NCI-H2081 (cell line): ENCODE measurements around the gene ELN.

Experiments
- DNase-seq, 2 experiments: peaks; one replicate each; lab custom pipeline; 2025; lab: John Stamatoyannopoulos, UW

Gene ELN

GRCh38 chr7:74093671-74094223 lies 65.8 kb downstream of the ELN start:
- no peak for DNase-seq

GRCh38 chr7:74094224-74095101 lies 66.5 kb downstream of the ELN start:
- DNase-seq: no peak

DNA sequence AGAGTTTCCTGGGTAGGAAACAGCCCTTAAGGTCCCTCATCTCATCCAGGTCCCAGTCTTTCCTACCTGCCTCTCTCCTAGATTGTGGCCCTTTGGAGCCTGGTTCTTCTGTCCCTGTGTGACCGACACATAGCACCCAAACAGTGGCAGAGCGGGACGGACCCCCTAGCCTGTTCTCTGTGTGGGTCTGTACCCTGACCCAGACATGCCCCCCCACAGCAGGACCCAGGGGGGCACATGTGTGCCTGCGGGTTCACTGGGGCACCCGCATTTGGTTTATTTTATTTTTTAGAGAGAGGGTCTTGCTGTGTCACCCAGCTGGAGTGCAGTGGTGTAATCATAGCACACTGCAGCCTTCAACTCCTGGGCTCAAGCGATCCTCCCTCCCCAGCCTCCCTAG lies 67.2 kb downstream of the ELN start:
- no peak for DNase-seq

DNA sequence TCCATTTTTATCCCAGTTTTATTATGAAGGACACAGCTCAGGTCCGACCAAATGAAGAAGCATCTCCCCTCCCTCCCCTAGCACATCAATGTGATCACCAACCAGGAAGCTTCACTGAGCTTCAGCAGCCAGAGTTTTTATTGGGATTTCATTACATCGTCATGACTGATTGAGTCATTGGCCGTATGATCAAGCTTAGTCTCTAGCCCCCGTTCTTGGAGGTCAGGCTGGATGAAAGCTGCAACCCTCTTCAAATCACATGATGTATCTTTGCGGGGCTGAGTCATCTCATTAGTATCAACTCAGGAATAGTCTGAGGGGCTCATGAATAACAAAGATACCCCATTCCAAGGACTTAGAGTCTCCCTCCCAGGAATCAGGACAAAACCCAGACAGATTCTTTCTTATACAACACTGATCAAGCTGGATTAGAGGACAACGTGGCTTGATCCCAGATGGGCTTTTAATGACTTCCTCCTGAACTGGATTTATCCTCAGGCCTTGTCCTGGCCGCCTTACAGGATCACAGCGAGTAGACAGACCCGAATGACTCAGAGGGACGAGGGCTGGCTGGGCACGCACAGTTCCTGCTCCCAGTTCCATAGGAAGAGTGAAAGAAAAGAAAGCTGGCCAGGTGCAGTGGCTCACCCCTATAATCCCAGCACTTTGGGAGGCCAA lies 70.1 kb downstream of the ELN start:
- DNase-seq: no peak

DNA sequence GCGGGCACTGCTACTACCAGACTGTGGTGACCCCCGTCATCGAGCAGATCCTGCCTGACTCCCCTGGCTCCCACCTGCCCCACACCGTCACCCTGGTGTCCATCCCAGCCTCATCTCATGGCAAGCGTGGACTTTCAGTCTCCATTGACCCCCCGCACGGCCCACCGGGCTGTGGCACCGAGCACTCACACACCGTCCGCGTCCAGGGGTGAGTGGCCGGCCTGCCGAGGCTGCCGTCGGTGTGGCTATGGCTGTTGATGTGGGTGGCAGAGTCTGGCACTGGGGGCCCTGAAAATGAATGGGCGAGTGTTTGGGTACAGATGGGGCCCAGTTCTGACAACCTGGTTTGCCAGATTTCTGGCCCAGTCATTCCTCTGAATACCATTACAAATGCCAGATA lies 71.1 kb downstream of the ELN start:
- DNase-seq: no peak

DNA sequence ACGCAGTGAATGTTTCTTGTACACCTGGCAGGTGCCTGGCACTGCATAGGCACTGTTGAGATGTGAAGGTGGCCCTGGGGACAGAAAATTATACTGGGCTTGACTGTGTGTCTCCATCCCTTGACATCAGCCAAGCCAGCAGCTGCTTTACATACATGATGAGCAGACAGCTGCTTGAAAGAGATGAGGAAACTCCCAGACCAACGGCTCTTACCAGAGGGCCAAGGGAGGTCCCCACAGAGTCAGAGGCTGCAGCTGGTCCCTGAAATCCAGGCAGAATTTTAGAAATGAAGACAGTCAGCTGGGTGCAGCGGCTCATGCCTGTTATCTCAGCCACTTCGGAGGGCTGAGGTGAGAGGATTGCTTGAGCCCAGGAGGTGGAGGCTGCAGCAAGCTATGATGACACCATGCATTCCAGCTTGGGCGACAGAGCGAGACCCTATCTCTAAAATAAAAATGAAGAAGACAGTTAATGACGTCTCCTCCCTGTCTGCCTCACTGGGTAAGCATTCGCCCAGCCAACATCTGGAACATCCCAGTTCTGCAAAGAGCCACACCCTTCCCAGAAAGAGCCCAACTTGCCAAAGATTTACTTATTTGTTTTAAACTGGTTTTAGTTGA lies 73.2 kb downstream of the ELN start:
- no peak for DNase-seq

DNA sequence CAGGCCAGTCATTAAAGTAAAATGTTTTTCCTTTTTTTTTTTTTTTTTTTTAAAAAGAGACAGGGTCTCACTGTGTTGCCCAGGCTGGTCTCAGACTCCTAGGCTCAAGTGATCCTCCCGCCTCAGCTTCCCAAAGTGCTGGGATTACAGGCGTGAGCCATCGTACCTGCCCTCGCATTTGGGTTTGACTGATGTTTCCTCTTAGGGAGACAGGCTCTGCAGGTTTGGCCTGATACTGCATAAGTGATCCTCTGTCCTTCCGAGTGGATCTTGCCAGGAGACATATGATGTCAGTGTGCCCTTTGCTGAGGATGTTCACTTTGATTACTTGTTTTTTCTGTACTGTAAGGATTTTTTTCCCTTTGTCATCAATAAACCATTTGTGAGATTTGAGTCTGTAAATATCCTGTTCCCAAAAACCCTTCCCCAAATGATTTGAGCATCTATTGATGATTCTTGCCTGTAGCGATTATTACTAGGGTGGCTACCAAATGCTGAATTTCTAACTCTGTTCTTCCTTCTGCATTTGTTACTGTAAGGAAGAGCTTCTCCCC lies 75.3 kb downstream of the ELN start:
- DNase-seq: no peak

DNA sequence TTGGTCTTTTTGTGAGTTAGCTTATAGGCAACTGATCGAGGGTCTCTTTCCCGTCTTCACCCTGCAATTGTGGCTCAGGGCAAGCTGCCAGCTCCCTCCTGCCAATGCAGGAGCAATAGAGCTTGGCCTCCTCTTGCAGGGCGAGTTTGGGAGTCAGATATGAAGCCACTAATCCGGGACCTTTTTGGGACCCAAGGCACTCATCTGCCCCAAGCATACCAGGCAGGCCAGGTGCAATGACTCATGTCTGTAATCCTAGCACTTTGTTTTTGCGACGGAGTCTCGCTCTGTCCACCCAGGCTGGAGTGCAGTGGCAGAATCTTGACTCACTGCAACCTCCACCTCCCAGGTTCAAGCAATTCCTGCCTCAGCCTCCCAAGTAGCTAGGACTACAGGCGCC lies 76.7 kb downstream of the ELN start:
- DNase-seq: no peak

GRCh38 chr7:74105992-74106391 lies 78.0 kb downstream of the ELN start:
- no peak for DNase-seq

- DNase-seq: no peak
These were observed 78.9 kb downstream of the ELN start for GRCh38 chr7:74106846-74107245.

DNA sequence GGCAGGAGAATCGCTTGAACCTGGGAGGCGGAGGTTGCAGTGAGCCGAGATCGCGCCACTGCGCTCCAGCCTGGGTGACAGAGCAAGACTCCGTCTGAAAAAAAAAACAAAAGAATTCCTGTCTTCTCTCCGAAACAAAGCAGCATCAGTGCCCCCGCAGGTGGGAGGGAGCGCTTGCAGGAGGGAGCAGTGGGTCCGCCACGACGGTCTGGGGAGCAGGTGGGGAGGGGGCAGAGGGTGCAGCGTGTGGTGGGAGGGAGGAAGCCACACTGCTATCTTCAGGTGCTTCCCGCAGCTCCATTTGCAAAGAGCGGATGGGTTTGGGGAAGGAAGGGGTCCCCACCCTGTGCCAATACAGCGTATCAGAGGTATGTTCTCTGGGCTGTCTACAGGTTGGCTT lies 87.4 kb downstream of the ELN start:
- DNase-seq: no peak

DNA sequence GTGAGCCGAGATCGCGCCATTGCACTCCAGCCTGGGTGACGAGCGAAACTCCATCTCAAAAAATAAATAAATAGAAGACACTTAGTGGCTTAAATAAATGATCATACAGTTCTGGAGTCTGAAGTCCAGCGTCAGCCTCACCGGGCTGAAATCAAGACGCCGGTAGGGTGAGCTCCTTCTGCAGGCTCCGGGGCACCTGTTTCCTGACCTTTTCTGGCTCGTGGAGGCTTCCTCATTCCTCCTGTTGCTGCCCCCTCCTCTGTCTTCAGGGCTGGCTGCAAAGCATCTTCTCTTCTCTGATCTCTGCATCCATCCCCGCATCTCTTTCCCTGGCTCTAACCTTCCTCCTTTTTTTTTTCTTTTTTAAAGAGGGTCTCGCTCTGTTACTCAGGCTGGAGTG lies 88.4 kb downstream of the ELN start:
- DNase-seq: no peak
